Right atrium auricular region (tissue), 2 donors: ENCODE results near the gene TINAG. TPM values are rescaled to one million over a fixed set of nuclear protein-coding genes. Genes with fewer than 3 reads are reported as not detected.

ENCODE experiments used
- DNase-seq: peaks from one replicate; pipeline ENCODE4 v3.0.0-alpha.2; 2019; ENCODE audit warnings: low spot score
- H3K27ac ChIP-seq, 2 donors: fragments of 200-600 bp; sonication (generic); 1 replicate in 1 of 2; 2 replicates in 1 of 2; pipeline ENCODE4 v1.5.1; 2016 to 2019
- H3K27me3 ChIP-seq, 2 donors: fragments of 200-600 bp; sonication (generic); one replicate each; pipeline versions ENCODE4 v1.5.1 to v1.6.0; 2017 to 2019
- H3K36me3 ChIP-seq: fragments of 200-600 bp; sonication (generic); one replicate; pipeline ENCODE4 v1.5.1; 2016
- H3K4me1 ChIP-seq, 2 donors: fragments of 200-600 bp; sonication (generic); one replicate each; pipeline versions ENCODE4 v1.5.1 to v1.6.0; 2017 to 2019
- H3K4me3 ChIP-seq, 2 donors: fragments of 200-600 bp; sonication (generic); 1 replicate in 1 of 2; 2 replicates in 1 of 2; pipeline ENCODE4 v1.5.1; 2017 to 2019; ENCODE audit warnings: mild to moderate bottlenecking in 1 of 2, moderate library complexity in 1 of 2
- H3K9me3 ChIP-seq, 2 donors: fragments of 200-600 bp; sonication (generic); one replicate each; pipeline ENCODE4 v1.5.1; 2019
- total RNA-seq, 2 donors: library from RNA; depleted of rRNA; stranded (reverse); fragments of >200 nt; gene quantifications; one replicate each; pipeline ENCODE4 v1.1.0, GENCODE V29; 2016
- TF ChIP-seq, protein P1 (sequence below), 2 donors: fragments of 200-600 bp; sonication (generic); IDR thresholded peaks; one replicate each; pipeline ENCODE4 v1.5.1; 2019; ENCODE audit warnings: antibody characterized with exemption in 2 of 2

TINAG gene
- total RNA-seq, 2 donors from 2014 or later: 0.51 TPM; not detected in 1

GRCh38 chr6:54404791-54405190, 96.5 kb downstream of the TINAG start:
- no peak overlapping the region for H3K27ac ChIP-seq
- TF ChIP-seq, protein P1, sequence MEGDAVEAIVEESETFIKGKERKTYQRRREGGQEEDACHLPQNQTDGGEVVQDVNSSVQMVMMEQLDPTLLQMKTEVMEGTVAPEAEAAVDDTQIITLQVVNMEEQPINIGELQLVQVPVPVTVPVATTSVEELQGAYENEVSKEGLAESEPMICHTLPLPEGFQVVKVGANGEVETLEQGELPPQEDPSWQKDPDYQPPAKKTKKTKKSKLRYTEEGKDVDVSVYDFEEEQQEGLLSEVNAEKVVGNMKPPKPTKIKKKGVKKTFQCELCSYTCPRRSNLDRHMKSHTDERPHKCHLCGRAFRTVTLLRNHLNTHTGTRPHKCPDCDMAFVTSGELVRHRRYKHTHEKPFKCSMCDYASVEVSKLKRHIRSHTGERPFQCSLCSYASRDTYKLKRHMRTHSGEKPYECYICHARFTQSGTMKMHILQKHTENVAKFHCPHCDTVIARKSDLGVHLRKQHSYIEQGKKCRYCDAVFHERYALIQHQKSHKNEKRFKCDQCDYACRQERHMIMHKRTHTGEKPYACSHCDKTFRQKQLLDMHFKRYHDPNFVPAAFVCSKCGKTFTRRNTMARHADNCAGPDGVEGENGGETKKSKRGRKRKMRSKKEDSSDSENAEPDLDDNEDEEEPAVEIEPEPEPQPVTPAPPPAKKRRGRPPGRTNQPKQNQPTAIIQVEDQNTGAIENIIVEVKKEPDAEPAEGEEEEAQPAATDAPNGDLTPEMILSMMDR (IDR thresholded peaks at IDR 0.05): no peak
- no peak for DNase-seq

DNA sequence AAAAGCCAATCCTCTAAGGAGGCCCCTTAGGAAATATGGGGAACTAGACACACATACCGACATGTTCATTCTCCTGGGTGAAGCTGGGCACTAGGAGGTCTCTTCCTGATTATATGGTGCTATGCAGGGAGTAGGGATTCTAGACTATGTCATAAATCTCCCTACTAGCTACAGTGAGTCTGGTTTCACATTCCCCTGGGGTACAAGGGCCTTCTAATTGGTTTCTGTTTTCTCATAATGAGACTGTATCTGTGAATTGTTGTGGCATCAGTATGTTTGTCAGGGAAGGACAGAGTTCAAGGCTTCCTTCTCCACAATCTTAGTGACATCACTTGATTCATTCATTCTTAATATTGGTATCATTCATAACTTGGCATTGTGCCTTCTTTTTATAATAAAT, 103.5 kb downstream of the TINAG start:
- Histone ChIP-seq H3K27ac (no peak overlapping the region), H3K4me3 (no peak overlapping the region), H3K36me3 (no peaks in the 10 kb centered on the region), H3K27me3 (no peaks in the 10 kb centered on the region), H3K4me1 (no peaks in the 10 kb centered on the region), H3K9me3 (no peaks in the 10 kb centered on the region)
- TF ChIP-seq, protein P1 (IDR thresholded peaks at IDR 0.05): no peak
- no peak for DNase-seq

More at GRCh38 chr6:54404791-54405190, 96.5 kb downstream of the TINAG start:
- Histone ChIP-seq H3K9me3 (no peaks in the 10 kb centered on the region), H3K36me3 (no peaks in the 10 kb centered on the region), H3K4me3 (no peak overlapping the region), H3K27me3 (no peaks in the 10 kb centered on the region), H3K4me1 (no peaks in the 10 kb centered on the region)

GRCh38 chr6:54415517-54415916, 107.3 kb downstream of the TINAG start:
- no peaks in the 10 kb centered on the region for H3K27me3 ChIP-seq
- no peak overlapping the region for H3K27ac ChIP-seq
- H3K36me3 ChIP-seq: no peaks in the 10 kb centered on the region
- H3K9me3 ChIP-seq: no peaks in the 10 kb centered on the region
- no peak for DNase-seq
- TF ChIP-seq, protein P1 (IDR thresholded peaks at IDR 0.05): no peak
- H3K4me3 ChIP-seq: no peak overlapping the region
- H3K4me1 ChIP-seq: no peaks in the 10 kb centered on the region

- TF ChIP-seq, protein P1 (IDR thresholded peaks at IDR 0.05): no peak
- no peaks in the 10 kb centered on the region for H3K27me3 ChIP-seq
- no peak for DNase-seq
- H3K4me1 ChIP-seq: no peaks in the 10 kb centered on the region
- no peak overlapping the region for H3K27ac ChIP-seq
- no peak overlapping the region for H3K4me3 ChIP-seq
- H3K36me3 ChIP-seq: no peaks in the 10 kb centered on the region
- H3K9me3 ChIP-seq: no peaks in the 10 kb centered on the region
Measured at GRCh38 chr6:54419885-54420284, 111.6 kb downstream of the TINAG start.

- H3K9me3 ChIP-seq: no peaks in the 10 kb centered on the region
- DNase-seq: no peak
- H3K36me3 ChIP-seq: no peaks in the 10 kb centered on the region
- H3K27me3 ChIP-seq: no peaks in the 10 kb centered on the region
- no peak overlapping the region for H3K4me3 ChIP-seq
- TF ChIP-seq, protein P1 (IDR thresholded peaks at IDR 0.05): no peak
- H3K4me1 ChIP-seq: no peaks in the 10 kb centered on the region
- H3K27ac ChIP-seq: no peak overlapping the region
Measured at GRCh38 chr6:54426995-54427394, 118.8 kb downstream of the TINAG start.

- Histone ChIP-seq H3K4me1 (no peaks in the 10 kb centered on the region), H3K4me3 (no peak overlapping the region), H3K27me3 (no peaks in the 10 kb centered on the region), H3K36me3 (no peaks in the 10 kb centered on the region), H3K9me3 (no peaks in the 10 kb centered on the region), H3K27ac (no peak overlapping the region)
- TF ChIP-seq, protein P1 (IDR thresholded peaks at IDR 0.05): no peak
- DNase-seq: no peak
Measured at GRCh38 chr6:54427396-54427937, 119.2 kb downstream of the TINAG start.
